ENCODE results near the gene PTGFRN. TPM values are rescaled to one million over a fixed set of nuclear protein-coding genes. Genes with fewer than 3 reads are reported as not detected.

The PTGFRN gene
- total RNA-seq: 31.4 and 74.1 TPM in 2 replicates

DNA sequence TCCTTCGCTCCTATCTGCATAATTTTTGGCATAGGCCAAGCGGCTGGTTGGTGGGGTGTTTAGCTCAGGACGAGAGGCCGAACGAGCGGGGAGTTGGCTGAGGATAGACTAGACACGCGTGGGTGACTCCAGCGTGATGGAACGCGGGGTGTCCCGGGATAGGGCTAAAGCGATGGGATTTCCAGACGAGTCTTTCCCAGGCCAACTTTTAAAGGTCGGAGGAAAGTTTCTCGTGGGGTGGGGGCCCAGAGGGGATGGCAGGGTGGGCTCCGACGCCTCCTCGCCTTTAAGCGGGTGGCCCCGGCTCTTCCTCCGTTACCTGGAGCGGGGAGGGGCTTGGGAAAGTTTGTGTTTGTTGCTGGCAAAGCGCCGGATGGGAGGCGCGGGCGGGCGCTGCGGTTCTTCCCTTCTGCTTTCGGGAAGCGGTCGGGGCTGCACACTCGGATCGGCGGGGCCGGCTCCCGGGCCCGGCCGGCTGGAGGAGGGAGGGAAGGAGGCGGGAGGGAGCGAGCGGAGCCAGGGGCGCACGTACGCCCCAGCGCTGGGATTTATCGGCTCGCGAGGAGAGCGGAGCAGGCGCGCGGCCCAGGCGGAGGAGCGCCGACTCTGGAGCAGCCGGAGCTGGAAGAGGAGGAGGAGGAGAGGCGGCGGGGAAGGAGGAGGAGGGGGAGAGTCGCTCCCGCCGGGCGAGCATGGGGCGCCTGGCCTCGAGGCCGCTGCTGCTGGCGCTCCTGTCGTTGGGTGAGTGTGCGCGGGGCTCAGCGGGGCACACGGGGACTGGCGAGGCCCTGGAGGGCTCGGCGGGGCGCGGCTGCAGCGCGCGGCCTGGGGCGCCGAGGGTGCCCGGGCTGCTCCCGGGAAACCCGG lies at the start of gene PTGFRN:
Gene PTGFRN (plus strand): TSS at position 405 of the 867 bp plus-strand sequence. CDS start 288 bp downstream, at position 693.

DNA sequence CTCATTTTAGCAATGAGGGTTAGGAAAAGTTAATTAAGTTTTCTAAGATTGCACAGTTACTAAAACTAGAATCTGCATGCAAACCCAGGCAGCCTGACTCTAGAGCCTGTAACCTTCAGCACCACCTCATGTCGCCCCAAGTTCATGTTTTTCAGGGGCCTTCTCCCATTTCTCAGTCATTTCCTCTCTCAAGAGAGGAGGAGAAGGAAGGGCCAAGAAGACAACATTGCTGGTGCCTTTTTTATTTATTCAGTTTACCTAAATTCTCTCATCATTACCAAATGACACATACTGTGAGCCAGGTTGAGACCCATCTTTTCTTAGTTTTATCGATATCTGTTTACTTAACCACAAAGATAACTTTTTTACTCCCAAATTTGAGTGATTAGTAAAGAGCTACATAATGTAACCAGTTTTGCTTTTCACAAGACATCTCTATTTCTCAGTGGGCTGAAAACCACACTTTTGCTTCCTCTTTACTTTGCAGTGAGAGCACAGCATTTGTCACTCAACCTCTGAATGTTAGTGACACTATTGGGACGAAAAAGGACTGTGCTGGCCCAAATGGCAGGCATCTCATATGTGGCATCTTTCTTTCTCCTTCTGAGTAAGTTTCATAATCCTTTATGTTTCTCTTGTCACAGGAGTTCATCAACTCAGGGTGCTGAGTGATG lies 91.7 kb downstream of the PTGFRN start, which contains the start of gene CD101:
Gene CD101 (plus strand): TSS at position 507 of the 674 bp plus-strand sequence. CDS start 58 bp downstream, at position 565.

Other genes starting within 250 kb of the PTGFRN start
- 0.38 and 0.85 TPM in 2 replicates for gene IGSF3, start 242.2 kb upstream of the PTGFRN start, total RNA-seq
- not detected in 2 replicates for gene CD2, start 155.5 kb upstream of the PTGFRN start, total RNA-seq
- gene CD101, start 91.8 kb downstream of the PTGFRN start, total RNA-seq: under 0.01 TPM in 2 replicates
- 17.8 and 18.2 TPM in 2 replicates for gene TTF2, start 150.4 kb downstream of the PTGFRN start, total RNA-seq
- 3.3 and 3.4 TPM in 2 replicates for gene TRIM45, start 211.8 kb downstream of the PTGFRN start, total RNA-seq

Data from regular cardiac myocyte (primary cell).